Stomach (tissue), 9 donors: ENCODE data around the gene NLRX1. TPM values are rescaled to one million over a fixed set of nuclear protein-coding genes. Genes with fewer than 3 reads are reported as not detected.

Experiments used
- DNase-seq, 2 donors: peaks; one replicate each; pipeline versions ENCODE4 v3.0.0 to v3.0.0-alpha.2; 2013 to 2019
- H3K27ac ChIP-seq, 5 donors: fragments of 200-600 bp in 4 of 5; sonication (generic) in 4 of 5; one replicate each; pipeline ENCODE4 v1.5.1; 2013 to 2019; ENCODE audit warnings: mild to moderate bottlenecking in 1 of 5, moderate library complexity in 1 of 5
- H3K27me3 ChIP-seq, 3 donors: fragments of 200-600 bp; sonication (generic); one replicate each; pipeline ENCODE4 v1.5.1; 2017 to 2019; ENCODE audit warnings: mixed run types in 1 of 3
- H3K36me3 ChIP-seq, 4 donors: fragments of 200-600 bp; sonication (generic); 1 replicate in 3 of 4; 2 replicates in 1 of 4; pipeline ENCODE4 v1.5.1; 2016 to 2019
- H3K4me1 ChIP-seq, 4 donors: fragments of 200-600 bp; sonication (generic); one replicate each; pipeline ENCODE4 v1.5.1; 2016 to 2019
- H3K4me3 ChIP-seq, 4 donors: fragments of 200-600 bp; sonication (generic) in 3 of 4; one replicate each; pipeline ENCODE4 v1.5.1; 2016 to 2019; ENCODE audit warnings: mild to moderate bottlenecking in 1 of 4
- H3K9me3 ChIP-seq, 4 donors: fragments of 200-600 bp; sonication (generic); one replicate each; pipeline ENCODE4 v1.5.1; 2016 to 2019
- CTCF ChIP-seq, 7 experiments: fragments of 450-650 bp in 4 of 7; fragments of 200-600 bp in 3 of 7; sonication (generic) in 3 of 7; IDR thresholded peaks; one replicate each; pipeline ENCODE4 v1.5.1; 2016 to 2019; ENCODE audit warnings: antibody characterized with exemption in 7 of 7, control low read depth in 2 of 7, mild to moderate bottlenecking in 1 of 7
- EP300 ChIP-seq: sonication (generic); formaldehyde crosslinking; IDR thresholded peaks from one replicate; pipeline ENCODE4 v1.6.1; 2017; ENCODE audit warnings: antibody characterized with exemption
- POLR2A ChIP-seq, 4 donors: fragments of 450-650 bp; IDR thresholded peaks; one replicate each; pipeline ENCODE4 v1.6.1; 2016; ENCODE audit warnings: antibody characterized with exemption in 4 of 4, control low read depth in 2 of 4, mild to moderate bottlenecking in 1 of 4, moderate library complexity in 1 of 4
- POLR2AphosphoS5 ChIP-seq, 3 donors: sonication (generic); formaldehyde crosslinking; IDR thresholded peaks; one replicate each; pipeline ENCODE4 v1.6.1; 2016; ENCODE audit warnings: antibody characterized with exemption in 3 of 3
- WGBS, 5 donors: extraction: QIAGEN DNeasy Blood & Tissue Kit in 3 of 5; methylation state at CpG; one replicate each; pipeline versions ENCODE4 v1.1.5 to v1.1.7; 2013 to 2018; 5-methylcytosine and 5-hydroxymethylcytosine counted together
- intact Hi-C: fragments of 100-400 bp; cut with DNase I; formaldehyde crosslinking; loops from one replicate; pipeline ENCODE4 v1.15.1; 2023; ENCODE audit warnings: low total_unique reads
- polyA plus RNA-seq, 3 donors: library from polyadenylated mRNA; stranded (reverse); fragments of 200-250 nt; gene quantifications; one replicate each; pipeline ENCODE4 v1.2.3, GENCODE V29; 2013
- total RNA-seq, 5 donors: library from RNA; depleted of rRNA; stranded (reverse); fragments of >200 nt; gene quantifications; one replicate each; pipeline versions ENCODE4 v1.1.0 to v1.2.3, GENCODE V29; 2014 to 2016
- donor health status: healthy with polysubstance abuse.
- donor health status: Bipolar disorder and iron deficiency.
- donor health status: healthy.

The NLRX1 gene
- total and polyA plus RNA-seq, 8 donors, result 3.8 to 101 (median 12.1) TPM

- no peaks in the 10 kb centered on the region for H3K36me3 ChIP-seq
- peaks cover 18 to 57% (median 40%) of the 10 kb centered on the region in 4 donors for H3K4me1 ChIP-seq
- H3K9me3 ChIP-seq, result no peaks in the 10 kb centered on the region
- no peaks in the 10 kb centered on the region for H3K27me3 ChIP-seq
- WGBS, 5 donors, result 0 to 1% (median 1%) methylated on average over 29 to 41 of the region's 41 CpGs
- H3K4me3 ChIP-seq, result peak overlapping the region; percentile 84 to 96 (median 92)
- intact Hi-C loops, result no loop called here
- peak overlapping the region; percentile 94 to 99 (median 97) for H3K27ac ChIP-seq
- peak in 1 of 2 donors; percentile 81 for DNase-seq
- no peak for TF ChIP-seq POLR2AphosphoS5 (IDR thresholded peaks at IDR 0.05)
- TF ChIP-seq CTCF (IDR thresholded peaks at IDR 0.05), result no peak
- TF ChIP-seq EP300, result no peak
- TF ChIP-seq POLR2A (IDR thresholded peaks at IDR 0.05), result no peak
Observed at GRCh38 chr11:119206511-119207414, 38.2 kb downstream of the NLRX1 start.

- H3K27me3 ChIP-seq, result no peaks in the 10 kb centered on the region
- 28 to 37% (median 34%) methylated on average over 11 of the region's 11 CpGs for WGBS, 5 donors
- peak overlapping the region in 3 of 5 donors; percentile 97 to 98 (median 97) for H3K27ac ChIP-seq
- peak overlapping the region; percentile 84 to 96 (median 92) for H3K4me3 ChIP-seq
- peaks cover 18 to 60% (median 40%) of the 10 kb centered on the region in 4 donors for H3K4me1 ChIP-seq
- TF ChIP-seq CTCF (IDR thresholded peaks at IDR 0.05) (no peak), EP300 (no peak), POLR2AphosphoS5 (IDR thresholded peaks at IDR 0.05) (no peak), POLR2A (IDR thresholded peaks at IDR 0.05) (no peak)
- intact Hi-C loops, result no loop called here
- H3K36me3 ChIP-seq, result no peaks in the 10 kb centered on the region
- no peak for DNase-seq
- H3K9me3 ChIP-seq, result no peaks in the 10 kb centered on the region
Observed at GRCh38 chr11:119207415-119207960, 39.0 kb downstream of the NLRX1 start.

GRCh38 chr11:119209186-119209585 lies 40.7 kb downstream of the NLRX1 start:
- intact Hi-C loops, result no loop called here
- Histone ChIP-seq H3K27ac (no peak overlapping the region), H3K36me3 (no peaks in the 10 kb centered on the region), H3K4me3 (no peak overlapping the region), H3K4me1 (peaks cover 18 to 77% (median 48%) of the 10 kb centered on the region in 4 donors), H3K9me3 (no peaks in the 10 kb centered on the region), H3K27me3 (no peaks in the 10 kb centered on the region)
- no peak for DNase-seq
- 85 to 93% (median 90%) methylated on average over 7 of the region's 7 CpGs for WGBS, 5 donors
- TF ChIP-seq POLR2A (IDR thresholded peaks at IDR 0.05) (no peak), EP300 (no peak), POLR2AphosphoS5 (IDR thresholded peaks at IDR 0.05) (no peak), CTCF (IDR thresholded peaks at IDR 0.05) (no peak)

- DNase-seq, result no peak
- no peaks in the 10 kb centered on the region for H3K9me3 ChIP-seq
- H3K27ac ChIP-seq, result no peak overlapping the region
- no peak overlapping the region for H3K4me3 ChIP-seq
- WGBS, 5 donors, result 76 to 91% (median 87%) methylated on average over 3 of the region's 3 CpGs
- intact Hi-C loops, result no loop called here
- no peaks in the 10 kb centered on the region for H3K27me3 ChIP-seq
- no peaks in the 10 kb centered on the region for H3K36me3 ChIP-seq
- TF ChIP-seq POLR2AphosphoS5 (IDR thresholded peaks at IDR 0.05) (no peak), CTCF (IDR thresholded peaks at IDR 0.05) (no peak), EP300 (no peak)
- peaks cover 13 to 80% (median 46%) of the 10 kb centered on the region in 4 donors for H3K4me1 ChIP-seq
Observed at GRCh38 chr11:119210050-119210449, 41.5 kb downstream of the NLRX1 start.
